Gastroesophageal sphincter (tissue), 4 donors: ENCODE measurements around the gene BPIFA2. TPM values are rescaled to one million over a fixed set of nuclear protein-coding genes. Genes with fewer than 3 reads are reported as not detected.

Experiments used
- ATAC-seq: fragments of 150-250 bp; one replicate; pipeline ENCODE4 v1.9.1; 2016; ENCODE audit warnings: mild to moderate bottlenecking, moderate library complexity
- H3K27ac ChIP-seq, 4 donors: fragments of 200-600 bp; sonication (generic) in 3 of 4; 1 replicate in 3 of 4; 2 replicates in 1 of 4; pipeline ENCODE4 v1.5.1; 2016 to 2019
- H3K27me3 ChIP-seq: fragments of 200-600 bp; sonication (generic); one replicate; pipeline ENCODE4 v1.5.1; 2019
- H3K36me3 ChIP-seq, 2 donors: fragments of 200-600 bp; sonication (generic); one replicate each; pipeline ENCODE4 v1.5.1; 2019; ENCODE audit warnings: control low read depth in 1 of 2
- H3K4me1 ChIP-seq, 3 donors: fragments of 200-600 bp; sonication (generic); 1 replicate in 2 of 3; 2 replicates in 1 of 3; pipeline ENCODE4 v1.5.1; 2016 to 2019; ENCODE audit warnings: control low read depth in 2 of 3
- H3K4me3 ChIP-seq, 2 donors: fragments of 200-600 bp; sonication (generic); one replicate each; pipeline ENCODE4 v1.5.1; 2019; ENCODE audit warnings: mild to moderate bottlenecking in 1 of 2, moderate library complexity in 1 of 2
- H3K9me3 ChIP-seq, 3 donors: fragments of 200-600 bp; sonication (generic); one replicate each; pipeline ENCODE4 v1.5.1; 2017 to 2019; ENCODE audit warnings: control low read depth in 2 of 3
- CTCF ChIP-seq, 4 experiments: fragments of 200-600 bp in 2 of 4; fragments of 450-650 bp in 2 of 4; sonication (generic) in 1 of 4; IDR thresholded peaks; one replicate each; pipeline ENCODE4 v1.5.1; 2017 to 2019; ENCODE audit warnings: antibody characterized with exemption in 4 of 4, mild to moderate bottlenecking in 2 of 4, moderate library complexity in 2 of 4
- EP300 ChIP-seq: sonication (generic); formaldehyde crosslinking; IDR thresholded peaks from one replicate; pipeline ENCODE4 v1.6.1; 2017; ENCODE audit warnings: antibody characterized with exemption, mild to moderate bottlenecking
- POLR2A ChIP-seq, 2 donors: fragments of 450-650 bp; IDR thresholded peaks; one replicate each; pipeline ENCODE4 v1.6.1; 2017; ENCODE audit warnings: antibody characterized with exemption in 2 of 2, mild to moderate bottlenecking in 2 of 2, moderate library complexity in 1 of 2
- POLR2AphosphoS5 ChIP-seq: sonication (generic); formaldehyde crosslinking; IDR thresholded peaks from one replicate; pipeline ENCODE4 v1.6.1; 2017; ENCODE audit warnings: antibody characterized with exemption
- WGBS, 2 donors: methylation state at CpG; one replicate each; pipeline ENCODE4 v1.1.5; 2018; ENCODE audit warnings: low coverage in 1 of 2; 5-methylcytosine and 5-hydroxymethylcytosine counted together
- total RNA-seq, 4 donors: library from RNA; depleted of rRNA; stranded (reverse); fragments of >200 nt; gene quantifications; one replicate each; pipeline ENCODE4 v1.1.0, GENCODE V29; 2016

The BPIFA2 gene
- total RNA-seq, 4 donors from 2014 or later = 0.42 to 2.0 TPM; not detected in 2

- no peaks in the 10 kb centered on the region for H3K9me3 ChIP-seq
- H3K36me3 ChIP-seq = no peaks in the 10 kb centered on the region
- no peaks in the 10 kb centered on the region for H3K4me1 ChIP-seq
- H3K27ac ChIP-seq = no peak overlapping the region
- ATAC-seq = no peak
- H3K4me3 ChIP-seq = no peak overlapping the region
- TF ChIP-seq EP300 (no peak), CTCF (IDR thresholded peaks at IDR 0.05) (no peak), POLR2AphosphoS5 (no peak), POLR2A (IDR thresholded peaks at IDR 0.05) (no peak)
- H3K27me3 ChIP-seq = peaks cover 37% of the 10 kb centered on the region
- WGBS, 2 donors = 82 to 92% methylated on average over 4 of the region's 4 CpGs
Observed at GRCh38 chr20:33224399-33224798, 56.4 kb downstream of the BPIFA2 start.

- H3K27me3 ChIP-seq = peaks cover 68% of the 10 kb centered on the region
- H3K27ac ChIP-seq = no peak overlapping the region
- no peaks in the 10 kb centered on the region for H3K36me3 ChIP-seq
- no peak overlapping the region for H3K4me3 ChIP-seq
- ATAC-seq = no peak
- 36 to 73% methylated on average over 2 of the region's 6 CpGs for WGBS, 2 donors
- H3K9me3 ChIP-seq = no peaks in the 10 kb centered on the region
- no peak for TF ChIP-seq POLR2A (IDR thresholded peaks at IDR 0.05)
- no peak for TF ChIP-seq POLR2AphosphoS5
- TF ChIP-seq CTCF (IDR thresholded peaks at IDR 0.05) = no peak
- no peak for TF ChIP-seq EP300
- H3K4me1 ChIP-seq = no peaks in the 10 kb centered on the region
Observed at GRCh38 chr20:33229843-33230242, 61.9 kb downstream of the BPIFA2 start.

Other genes starting within 250 kb of the BPIFA2 start
- not detected for gene SUN5, start 163.7 kb upstream of the BPIFA2 start, total RNA-seq
- 100 to 1,000 TPM in 1 of 4 donors, under 1 TPM in 2, not detected in 1; 0.13 to 138 (median 0.15) TPM for gene BPIFB2, start 160.5 kb upstream of the BPIFA2 start, total RNA-seq
- gene BPIFB6, start 136.5 kb upstream of the BPIFA2 start, total RNA-seq = not detected
- gene BPIFB3, start 114.3 kb upstream of the BPIFA2 start, total RNA-seq = not detected
- gene BPIFB4, start 88.5 kb upstream of the BPIFA2 start, total RNA-seq = not detected
- not detected for gene BPIFA3, start 49.2 kb downstream of the BPIFA2 start, total RNA-seq
- gene BPIFA1, start 67.8 kb downstream of the BPIFA2 start, total RNA-seq = not detected
- 100 to 1,000 TPM in 1 of 4 donors, under 1 TPM in 1, not detected in 2; 0.58 to 128 TPM for gene BPIFB1, start 115.1 kb downstream of the BPIFA2 start, total RNA-seq
- gene CDK5RAP1, start 233.4 kb downstream of the BPIFA2 start, total RNA-seq = 10 to 100 TPM; 11.6 to 45.0 (median 22.4) TPM